Measurements from ENCODE around the gene KCNMB4. TPM values are rescaled to one million over a fixed set of nuclear protein-coding genes. Genes with fewer than 3 reads are reported as not detected.

Gene KCNMB4
- total and polyA plus RNA-seq, 9 donors, result 2.0 to 5.6 (median 3.0) TPM

DNA sequence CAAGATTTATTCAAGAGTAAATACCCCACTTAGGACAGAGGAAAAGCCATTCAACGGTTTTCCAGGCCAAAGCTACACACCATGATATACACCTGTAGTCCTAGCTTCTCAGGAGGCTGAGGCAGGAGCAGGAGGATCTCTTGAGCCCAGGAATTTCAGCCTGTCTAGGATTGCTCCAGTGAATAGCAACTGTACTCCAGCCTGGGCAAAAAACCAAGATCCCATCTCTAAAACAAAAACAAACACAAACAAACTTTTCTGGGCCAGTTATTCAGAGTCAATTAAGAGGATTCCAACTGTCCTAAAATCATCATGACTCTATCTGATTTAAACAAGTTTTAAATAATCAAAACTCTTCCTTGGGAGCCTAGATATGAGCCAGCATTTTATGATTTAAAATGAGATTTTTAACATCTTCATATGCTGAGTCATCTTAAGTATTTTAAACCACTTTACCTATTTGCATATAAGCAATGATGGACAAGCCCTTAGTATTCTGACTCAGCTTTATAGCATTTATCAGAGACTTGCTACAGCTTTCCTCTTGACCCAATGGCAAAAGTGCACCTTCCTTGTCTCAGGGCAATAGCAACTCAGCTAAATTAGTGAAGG is 77.1 kb downstream of the KCNMB4 start:
- no peaks in the 10 kb centered on the region for H3K9me3 ChIP-seq
- DNase-seq, result no peak
- H3K27ac ChIP-seq, result no peak overlapping the region
- intact Hi-C loops (cut with DNase I), result no loop called here
- no peaks in the 10 kb centered on the region for H3K36me3 ChIP-seq
- no peaks in the 10 kb centered on the region for H3K4me1 ChIP-seq (ENCODE audit: insufficient read depth)
- H3K27me3 ChIP-seq, result no peaks in the 10 kb centered on the region
- TF ChIP-seq POLR2A (IDR thresholded peaks at IDR 0.05), result no peak
- no peak for TF ChIP-seq EP300 (IDR thresholded peaks at IDR 0.05)
- TF ChIP-seq, protein P1, sequence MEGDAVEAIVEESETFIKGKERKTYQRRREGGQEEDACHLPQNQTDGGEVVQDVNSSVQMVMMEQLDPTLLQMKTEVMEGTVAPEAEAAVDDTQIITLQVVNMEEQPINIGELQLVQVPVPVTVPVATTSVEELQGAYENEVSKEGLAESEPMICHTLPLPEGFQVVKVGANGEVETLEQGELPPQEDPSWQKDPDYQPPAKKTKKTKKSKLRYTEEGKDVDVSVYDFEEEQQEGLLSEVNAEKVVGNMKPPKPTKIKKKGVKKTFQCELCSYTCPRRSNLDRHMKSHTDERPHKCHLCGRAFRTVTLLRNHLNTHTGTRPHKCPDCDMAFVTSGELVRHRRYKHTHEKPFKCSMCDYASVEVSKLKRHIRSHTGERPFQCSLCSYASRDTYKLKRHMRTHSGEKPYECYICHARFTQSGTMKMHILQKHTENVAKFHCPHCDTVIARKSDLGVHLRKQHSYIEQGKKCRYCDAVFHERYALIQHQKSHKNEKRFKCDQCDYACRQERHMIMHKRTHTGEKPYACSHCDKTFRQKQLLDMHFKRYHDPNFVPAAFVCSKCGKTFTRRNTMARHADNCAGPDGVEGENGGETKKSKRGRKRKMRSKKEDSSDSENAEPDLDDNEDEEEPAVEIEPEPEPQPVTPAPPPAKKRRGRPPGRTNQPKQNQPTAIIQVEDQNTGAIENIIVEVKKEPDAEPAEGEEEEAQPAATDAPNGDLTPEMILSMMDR (IDR thresholded peaks at IDR 0.05), result no peak
- no peak overlapping the region for H3K4me3 ChIP-seq
- WGBS, 3 donors, result 0% methylated on average over 1 of the region's 1 CpG

DNA sequence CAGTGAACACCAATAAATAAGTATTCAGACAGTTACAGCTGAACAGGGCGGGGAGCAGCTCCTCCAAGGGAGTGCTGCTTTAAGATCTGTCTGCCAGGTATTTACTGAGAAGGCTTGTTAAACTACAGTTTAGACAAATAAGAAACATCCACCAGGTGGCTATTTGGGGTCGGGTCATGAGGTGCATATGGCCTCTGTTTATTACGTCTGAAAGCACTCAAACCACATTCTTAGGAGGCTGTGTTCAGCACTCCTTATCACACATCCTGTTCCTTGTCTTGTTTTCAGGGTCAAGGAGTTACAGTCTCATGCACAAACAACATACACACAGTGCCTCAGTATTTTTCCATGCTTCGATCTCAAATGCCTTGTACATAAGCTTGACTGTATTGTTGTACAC is 78.8 kb downstream of the KCNMB4 start:
- no peak for TF ChIP-seq EP300 (IDR thresholded peaks at IDR 0.05)
- no peak for TF ChIP-seq POLR2A (IDR thresholded peaks at IDR 0.05)
- TF ChIP-seq, protein P1 (IDR thresholded peaks at IDR 0.05), result no peak
- Histone ChIP-seq H3K27me3 (no peaks in the 10 kb centered on the region), H3K4me3 (no peak overlapping the region), H3K4me1 (ENCODE audit: insufficient read depth) (no peaks in the 10 kb centered on the region), H3K27ac (no peak overlapping the region), H3K36me3 (no peaks in the 10 kb centered on the region), H3K9me3 (no peaks in the 10 kb centered on the region)
- 14 to 32% (median 22%) methylated on average over 4 of the region's 4 CpGs for whole genome bisulfite sequencing, 3 donors
- intact Hi-C loops (cut with DNase I), result no loop called here
- DNase-seq, result no peak

DNA sequence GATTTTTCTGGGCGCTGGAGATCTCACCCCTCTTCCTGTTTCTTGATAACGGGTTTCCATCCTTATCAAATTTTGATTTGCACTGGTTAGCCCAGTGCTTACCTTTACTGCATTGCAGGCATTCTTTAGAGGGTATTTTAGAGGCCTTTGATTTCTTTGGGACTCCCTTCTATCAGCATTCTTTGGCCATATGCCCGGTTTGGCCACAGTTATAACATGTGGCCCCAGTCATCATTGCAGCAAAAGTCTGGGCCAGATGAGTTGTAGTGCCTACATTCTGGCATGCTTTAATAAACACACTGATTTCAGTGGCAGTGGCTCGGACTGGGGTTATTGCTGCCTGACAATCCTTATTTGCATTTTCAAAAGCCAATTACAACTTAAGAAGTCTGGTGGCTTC is 82.3 kb downstream of the KCNMB4 start:
- Histone ChIP-seq H3K4me1 (ENCODE audit: insufficient read depth) (no peaks in the 10 kb centered on the region), H3K27ac (no peak overlapping the region), H3K4me3 (no peak overlapping the region), H3K36me3 (no peaks in the 10 kb centered on the region), H3K9me3 (no peaks in the 10 kb centered on the region), H3K27me3 (no peaks in the 10 kb centered on the region)
- DNase-seq, result no peak
- no peak for TF ChIP-seq EP300 (IDR thresholded peaks at IDR 0.05)
- no peak for TF ChIP-seq POLR2A (IDR thresholded peaks at IDR 0.05)
- TF ChIP-seq, protein P1 (IDR thresholded peaks at IDR 0.05), result no peak
- intact Hi-C loops (cut with DNase I), result no loop called here
- 68 to 87% (median 71%) methylated on average over 4 of the region's 4 CpGs for WGBS, 3 donors

DNA sequence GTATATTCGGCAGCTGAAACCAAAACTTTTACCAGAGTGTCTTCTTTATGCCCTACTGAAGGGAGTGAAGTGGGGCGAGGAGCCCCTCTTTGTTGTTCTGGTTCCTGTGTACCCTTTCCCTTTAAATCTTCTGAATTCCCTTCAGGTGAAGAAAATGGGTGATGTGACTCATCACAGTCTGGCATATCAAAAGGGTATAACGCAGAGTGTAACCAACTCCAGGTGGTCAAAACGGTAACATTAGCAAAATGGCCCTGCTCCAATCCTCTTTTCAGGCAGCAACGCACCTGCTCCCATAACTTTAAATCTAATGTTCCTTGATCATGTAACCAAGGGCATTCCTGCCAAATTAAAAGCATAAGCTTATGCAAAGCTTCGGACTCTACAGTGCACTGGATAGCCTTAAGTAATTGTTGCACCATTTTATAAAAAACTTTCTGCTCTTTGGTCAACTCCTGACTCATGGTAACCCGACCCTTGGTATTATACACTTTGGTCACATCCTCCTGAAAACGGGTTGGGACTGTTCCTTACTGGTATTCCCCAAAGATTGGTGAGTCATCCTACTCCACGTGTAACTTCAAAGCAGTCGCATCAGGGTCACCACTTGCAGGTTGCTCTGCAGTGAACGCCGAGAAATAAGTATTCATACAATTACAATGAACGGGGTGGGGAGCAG is 83.1 kb downstream of the KCNMB4 start:
- H3K9me3 ChIP-seq, result no peaks in the 10 kb centered on the region
- H3K36me3 ChIP-seq, result no peaks in the 10 kb centered on the region
- no peaks in the 10 kb centered on the region for H3K27me3 ChIP-seq
- H3K4me1 ChIP-seq (ENCODE audit: insufficient read depth), result no peaks in the 10 kb centered on the region
- no peak overlapping the region for H3K4me3 ChIP-seq
- H3K27ac ChIP-seq, result no peak overlapping the region
- 81 to 90% (median 88%) methylated on average over 13 of the region's 13 CpGs for WGBS, 3 donors
- TF ChIP-seq POLR2A (IDR thresholded peaks at IDR 0.05), result no peak
- TF ChIP-seq, protein P1 (IDR thresholded peaks at IDR 0.05), result no peak
- no peak for TF ChIP-seq EP300 (IDR thresholded peaks at IDR 0.05)
- no peak for DNase-seq
- intact Hi-C loops (cut with DNase I), result no loop called here

All from ovary (tissue), 9 donors.